ENCODE measurements around the gene TDRD9.

DNA sequence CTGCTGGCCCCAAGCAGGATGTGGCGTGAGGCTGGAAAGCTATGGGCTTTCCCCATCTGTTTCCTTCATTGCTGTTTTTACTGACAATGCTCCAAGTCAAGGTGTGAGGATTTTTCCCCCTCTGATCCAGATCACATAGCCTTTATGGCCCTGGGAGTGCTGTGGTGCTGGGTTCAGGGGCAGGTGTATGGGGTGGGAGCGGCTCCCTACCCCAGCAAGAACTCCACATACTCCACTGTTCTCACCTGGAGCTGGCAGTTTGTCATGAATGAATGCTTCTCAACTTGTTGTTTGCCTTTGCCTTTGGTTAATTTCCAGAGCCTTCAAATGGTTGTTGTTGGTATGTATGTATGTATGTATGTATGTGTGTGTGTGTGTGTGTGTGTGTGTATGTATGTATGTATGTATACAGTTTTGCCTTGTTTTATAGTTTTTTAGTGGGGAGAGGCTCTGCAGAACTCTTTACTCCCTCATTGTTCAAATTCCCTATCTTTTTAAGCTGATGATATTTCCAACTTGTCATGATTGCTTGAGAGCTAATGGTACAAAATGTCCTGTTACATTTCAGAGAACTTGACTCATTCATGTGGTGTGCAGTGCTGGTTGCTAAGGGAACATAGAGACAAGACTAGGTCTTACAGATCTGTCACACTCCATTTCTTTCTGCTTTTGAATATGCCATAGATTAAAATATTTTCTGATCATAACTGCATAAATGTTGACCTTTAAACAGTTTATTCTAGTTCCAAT, 120.7 kb downstream of the TDRD9 start:
- TF ChIP-seq TAF1 (IDR thresholded peaks at IDR 0.05; ENCODE audit: borderline replicate concordance, low read depth, low read length) = no peak
- TF ChIP-seq POLR2AphosphoS5 (IDR thresholded peaks at IDR 0.05; ENCODE audit: low read depth, low read length) = no peak
- TF ChIP-seq POLR2A (IDR thresholded peaks at IDR 0.05; ENCODE audit: low read depth, low read length) = no peak

Measured in GM12892 (cell line).